GM12892 (cell line): Measurements from ENCODE around the gene C10orf67.

Source experiments
- POLR2A ChIP-seq: IDR thresholded peaks from 2 replicates; pipeline ENCODE4 v1.6.1; 2011; ENCODE audit warnings: low read depth, low read length, control low read depth
- POLR2AphosphoS5 ChIP-seq: IDR thresholded peaks from 2 replicates; pipeline ENCODE4 v1.6.1; 2011; ENCODE audit warnings: low read depth, low read length, control low read depth

DNA sequence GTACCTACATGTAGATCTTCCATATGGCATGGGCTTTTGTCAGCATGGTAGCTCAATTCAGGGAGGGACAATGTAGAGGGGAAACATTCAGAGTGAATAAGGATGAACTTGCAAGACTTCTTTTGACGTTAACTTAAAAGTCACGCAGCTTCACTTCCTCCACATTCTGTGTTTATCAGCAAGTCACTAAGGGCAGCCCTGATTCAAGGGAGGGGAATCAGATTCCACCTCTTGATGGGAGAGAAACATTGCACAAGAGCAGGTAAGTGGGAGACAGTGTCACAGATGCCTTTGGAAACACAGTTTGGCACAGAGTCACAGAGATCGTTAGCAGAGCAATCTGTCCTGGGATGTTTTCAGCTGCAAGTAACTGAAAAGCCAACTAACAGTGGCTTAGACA lies 26.2 kb downstream of the C10orf67 start:
- TF ChIP-seq POLR2A: no peak
- TF ChIP-seq POLR2AphosphoS5: no peak
